SH-SY5Y (cell line): ENCODE measurements around the gene CTNND2.

Source experiments
- GATA2 ChIP-seq: IDR thresholded peaks from 2 replicates; pipeline ENCODE4 v1.6.1; 2011; ENCODE audit warnings: mild to moderate bottlenecking, low read depth, low read length
- GATA3 ChIP-seq: IDR thresholded peaks from 2 replicates; pipeline ENCODE4 v1.6.1; 2011; ENCODE audit warnings: low read depth, mild to moderate bottlenecking, low read length, moderate library complexity

DNA sequence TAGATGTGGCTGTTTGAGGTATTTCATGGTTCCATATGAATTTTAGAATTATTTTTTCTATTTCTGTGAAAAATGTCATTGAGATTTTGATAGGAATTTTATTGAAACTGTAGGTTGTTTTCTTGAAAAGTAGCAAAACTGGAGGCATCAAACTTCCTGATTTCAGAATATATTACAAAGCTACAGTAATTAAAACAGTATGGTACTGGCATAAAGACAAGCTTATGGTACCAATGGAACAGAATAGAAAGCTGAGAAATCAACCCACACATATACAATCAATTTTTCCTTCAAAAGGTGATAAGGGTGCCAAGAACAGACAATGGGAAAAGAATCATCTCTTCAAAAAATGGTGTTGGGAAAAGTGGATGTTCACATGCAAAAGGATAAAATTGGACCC is 945.5 kb downstream of the CTNND2 start:
- TF ChIP-seq GATA2 (no peak), GATA3 (no peak)
